GM21526 (cell line): ENCODE results near the gene TLX3.
"Not testable (repeated sequence)": the region's sequence is repeated elsewhere in the genome, so short reads cannot be mapped to it uniquely, and the experiment has no call there.

Experiments used
- ATAC-seq: cut with Tn5 transposase; IDR thresholded peaks from one replicate; pipeline ENCODE4 v1.9.1; 2021; ENCODE audit warnings: moderate library complexity; ENCODE audit not compliant: unreplicated experiment, low FRiP score

The TLX3 gene

GRCh38 chr5:171308453-171309275, at the start of gene TLX3:
Gene TLX3, plus strand, starts transcription at chr5:171309248. Its CDS starts 118 bp downstream, at chr5:171309366.
- no peak for ATAC-seq

- ATAC-seq, result no peak
Measured at GRCh38 chr5:171261361-171261760, 47.7 kb upstream of the TLX3 start.

GRCh38 chr5:171261904-171262303, 47.1 kb upstream of the TLX3 start:
- no peak for ATAC-seq

GRCh38 chr5:171263181-171263580, 45.9 kb upstream of the TLX3 start:
- ATAC-seq, result no peak

GRCh38 chr5:171264843-171265242, 44.2 kb upstream of the TLX3 start:
- ATAC-seq, result no peak

- no peak for ATAC-seq
Measured at GRCh38 chr5:171268700-171269620, 40.1 kb upstream of the TLX3 start.

GRCh38 chr5:171269717-171270116, 39.3 kb upstream of the TLX3 start:
- ATAC-seq, result no peak

- ATAC-seq, result no peak
Measured at GRCh38 chr5:171270136-171270535, 38.9 kb upstream of the TLX3 start.

- ATAC-seq, result no peak
Measured at GRCh38 chr5:171271798-171272197, 37.2 kb upstream of the TLX3 start.

GRCh38 chr5:171272996-171273970, 35.8 kb upstream of the TLX3 start:
- ATAC-seq, result no peak

GRCh38 chr5:171275841-171276544, 33.1 kb upstream of the TLX3 start:
- ATAC-seq, result no peak

- ATAC-seq, result no peak
Measured at GRCh38 chr5:171283753-171284152, 25.3 kb upstream of the TLX3 start.

- ATAC-seq, result no peak
Measured at GRCh38 chr5:171285465-171285864, 23.6 kb upstream of the TLX3 start.

GRCh38 chr5:171288066-171288465, 21.0 kb upstream of the TLX3 start:
- no peak for ATAC-seq

- ATAC-seq, result no peak
Measured at GRCh38 chr5:171291371-171291770, 17.7 kb upstream of the TLX3 start.

- ATAC-seq, result no peak
Measured at GRCh38 chr5:171295299-171295698, 13.7 kb upstream of the TLX3 start.

- no peak for ATAC-seq
Measured at GRCh38 chr5:171295801-171296200, 13.2 kb upstream of the TLX3 start.

- ATAC-seq, result not testable (repeated sequence)
Measured at GRCh38 chr5:171297941-171298340, 11.1 kb upstream of the TLX3 start.

- ATAC-seq, result no peak
Measured at GRCh38 chr5:171299228-171299627, 9.8 kb upstream of the TLX3 start.

- no peak for ATAC-seq
Measured at GRCh38 chr5:171299851-171300250, 9.2 kb upstream of the TLX3 start.
